ENCODE measurements around the gene NEURL4.

NEURL4 gene

GRCh38 chr17:7281074-7281952 is 47.8 kb downstream of the NEURL4 start, which contains the start of gene SLC2A4:
TSS of gene SLC2A4 (plus strand) at chr17:7281718. CDS start at chr17:7281935, 217 bp downstream.
- Histone ChIP-seq H2AFZ (ENCODE audit: low read depth, low read length) (peak within 1 kb of the TSS; percentile 80), H2BK15ac (ENCODE audit: low read depth, poor library complexity, severe bottlenecking) (peak within 1 kb of the TSS; percentile 77), H3K79me1 (replicated peaks; ENCODE audit: low read length, poor library complexity, severe bottlenecking) (no peaks in the 10 kb centered on the region), H3K9me3 (ENCODE audit: control insufficient read depth, low read length) (no peaks in the 10 kb centered on the region), H2BK5ac (ENCODE audit: low read depth, low read length, poor library complexity, severe bottlenecking) (no peak within 1 kb of the TSS), H2AK5ac (ENCODE audit: low read length, severe bottlenecking) (no peak within 1 kb of the TSS), H3K9ac (ENCODE audit: low read length) (peak within 1 kb of the TSS; percentile 77), H3K18ac (ENCODE audit: low read depth in 1 of 2, low read length in 2 of 2) (peak within 1 kb of the TSS in 1 of 2 experiments; percentile 35), H3K14ac (ENCODE audit: low read length in 2 of 2) (peak within 1 kb of the TSS in 1 of 2 experiments; percentile 30), H3K4ac (ENCODE audit: low read depth in 1 of 2, low read length in 2 of 2) (no peak within 1 kb of the TSS), H3K27me3 (ENCODE audit: control insufficient read depth in 1 of 2, insufficient read depth in 1 of 2, low read length in 2 of 2) (peaks cover 44 to 51% of the 10 kb centered on the region in 2 experiments), H3K4me1 (ENCODE audit: control insufficient read depth, insufficient read depth, low read depth, low read length) (peaks cover 20% of the 10 kb centered on the region), H2BK120ac (ENCODE audit: low read depth, low read length) (no peak within 1 kb of the TSS), H3K23ac (ENCODE audit: low read length in 2 of 2) (peak within 1 kb of the TSS in 1 of 2 experiments; percentile 75), H3K27ac (ENCODE audit: low read length, poor library complexity, severe bottlenecking) (no peak within 1 kb of the TSS), H3K36me3 (ENCODE audit: control insufficient read depth in 1 of 2, insufficient read depth in 2 of 2, low read depth in 1 of 2, low read length in 2 of 2) (no peaks in the 10 kb centered on the region), H3K4me2 (ENCODE audit: low read length, poor library complexity, severe bottlenecking) (peak within 1 kb of the TSS; percentile 69), H2BK12ac (ENCODE audit: low read length in 2 of 2) (no peak within 1 kb of the TSS), H4K91ac (ENCODE audit: low read length) (peak within 1 kb of the TSS; percentile 43), H3K4me3 (ENCODE audit: insufficient read depth in 1 of 2, low read depth in 1 of 2, low read length in 2 of 2) (peak within 1 kb of the TSS; percentile 41 to 77), H4K8ac (ENCODE audit: low read length) (peak within 1 kb of the TSS; percentile 7)
- WGBS, result 1% methylated on average over 62 of the region's 71 CpGs
- DNase-seq, result peak; percentile 96

- Histone ChIP-seq H2BK15ac (ENCODE audit: low read depth, poor library complexity, severe bottlenecking) (no peak overlapping the region), H2AK5ac (ENCODE audit: low read length, severe bottlenecking) (no peak overlapping the region), H2AFZ (ENCODE audit: low read depth, low read length) (no peak overlapping the region), H3K4me2 (ENCODE audit: low read length, poor library complexity, severe bottlenecking) (peak overlapping the region; percentile 69), H3K9me3 (ENCODE audit: control insufficient read depth, low read length) (no peaks in the 10 kb centered on the region), H3K27ac (ENCODE audit: low read length, poor library complexity, severe bottlenecking) (no peak overlapping the region), H2BK5ac (ENCODE audit: low read depth, low read length, poor library complexity, severe bottlenecking) (no peak overlapping the region), H3K36me3 (ENCODE audit: control insufficient read depth in 1 of 2, insufficient read depth in 2 of 2, low read depth in 1 of 2, low read length in 2 of 2) (no peaks in the 10 kb centered on the region), H4K91ac (ENCODE audit: low read length) (no peak overlapping the region), H3K79me1 (replicated peaks; ENCODE audit: low read length, poor library complexity, severe bottlenecking) (no peaks in the 10 kb centered on the region), H3K18ac (ENCODE audit: low read depth in 1 of 2, low read length in 2 of 2) (no peak overlapping the region), H3K14ac (ENCODE audit: low read length in 2 of 2) (no peak overlapping the region), H3K23ac (ENCODE audit: low read length in 2 of 2) (no peak overlapping the region), H2BK12ac (ENCODE audit: low read length in 2 of 2) (no peak overlapping the region), H3K4me1 (ENCODE audit: control insufficient read depth, insufficient read depth, low read depth, low read length) (peaks cover 20% of the 10 kb centered on the region), H2BK120ac (ENCODE audit: low read depth, low read length) (no peak overlapping the region), H3K4ac (ENCODE audit: low read depth in 1 of 2, low read length in 2 of 2) (no peak overlapping the region), H3K4me3 (ENCODE audit: insufficient read depth in 1 of 2, low read depth in 1 of 2, low read length in 2 of 2) (peak overlapping the region in 1 of 2 experiments; percentile 77), H3K27me3 (ENCODE audit: control insufficient read depth in 1 of 2, insufficient read depth in 1 of 2, low read length in 2 of 2) (peaks cover 37 to 43% of the 10 kb centered on the region in 2 experiments), H3K9ac (ENCODE audit: low read length) (peak overlapping the region; percentile 77), H4K8ac (ENCODE audit: low read length) (no peak overlapping the region)
- DNase-seq, result peak; percentile 86
- WGBS, result 1% methylated on average over 28 of the region's 29 CpGs
Measured at GRCh38 chr17:7280519-7281073, 48.5 kb downstream of the NEURL4 start.

GRCh38 chr17:7279448-7279847 is 49.7 kb downstream of the NEURL4 start:
- no peak overlapping the region for H2BK12ac ChIP-seq (ENCODE audit: low read length in 2 of 2)
- H3K23ac ChIP-seq (ENCODE audit: low read length in 2 of 2), result no peak overlapping the region
- H2BK120ac ChIP-seq (ENCODE audit: low read depth, low read length), result no peak overlapping the region
- H3K4me1 ChIP-seq (ENCODE audit: control insufficient read depth, insufficient read depth, low read depth, low read length), result peaks cover 20% of the 10 kb centered on the region
- no peak overlapping the region for H2AK5ac ChIP-seq (ENCODE audit: low read length, severe bottlenecking)
- H3K4me3 ChIP-seq (ENCODE audit: insufficient read depth in 1 of 2, low read depth in 1 of 2, low read length in 2 of 2), result no peak overlapping the region
- no peak overlapping the region for H3K4me2 ChIP-seq (ENCODE audit: low read length, poor library complexity, severe bottlenecking)
- no peaks in the 10 kb centered on the region for H3K36me3 ChIP-seq (ENCODE audit: control insufficient read depth in 1 of 2, insufficient read depth in 2 of 2, low read depth in 1 of 2, low read length in 2 of 2)
- H2AFZ ChIP-seq (ENCODE audit: low read depth, low read length), result no peak overlapping the region
- H4K91ac ChIP-seq (ENCODE audit: low read length), result no peak overlapping the region
- no peak for DNase-seq
- peaks cover 26 to 32% of the 10 kb centered on the region in 2 experiments for H3K27me3 ChIP-seq (ENCODE audit: control insufficient read depth in 1 of 2, insufficient read depth in 1 of 2, low read length in 2 of 2)
- no peak overlapping the region for H3K14ac ChIP-seq (ENCODE audit: low read length in 2 of 2)
- 84% methylated on average over 7 of the region's 8 CpGs for WGBS
- no peak overlapping the region for H2BK15ac ChIP-seq (ENCODE audit: low read depth, poor library complexity, severe bottlenecking)
- no peak overlapping the region for H3K18ac ChIP-seq (ENCODE audit: low read depth in 1 of 2, low read length in 2 of 2)
- no peak overlapping the region for H3K9ac ChIP-seq (ENCODE audit: low read length)
- no peak overlapping the region for H3K4ac ChIP-seq (ENCODE audit: low read depth in 1 of 2, low read length in 2 of 2)
- H4K8ac ChIP-seq (ENCODE audit: low read length), result no peak overlapping the region
- no peaks in the 10 kb centered on the region for H3K9me3 ChIP-seq (ENCODE audit: control insufficient read depth, low read length)
- no peak overlapping the region for H3K27ac ChIP-seq (ENCODE audit: low read length, poor library complexity, severe bottlenecking)
- H2BK5ac ChIP-seq (ENCODE audit: low read depth, low read length, poor library complexity, severe bottlenecking), result no peak overlapping the region
- no peaks in the 10 kb centered on the region for H3K79me1 ChIP-seq (replicated peaks; ENCODE audit: low read length, poor library complexity, severe bottlenecking)

GRCh38 chr17:7266784-7267183 is 62.4 kb downstream of the NEURL4 start:
- H2AFZ ChIP-seq (ENCODE audit: low read depth, low read length), result no peak overlapping the region
- H3K27me3 ChIP-seq (ENCODE audit: control insufficient read depth in 1 of 2, insufficient read depth in 1 of 2, low read length in 2 of 2), result peaks cover 11 to 15% of the 10 kb centered on the region in 2 experiments
- no peak for DNase-seq
- no CpG with 5 or more reads among the region's 1 CpG for WGBS
- H3K14ac ChIP-seq (ENCODE audit: low read length in 2 of 2), result no peak overlapping the region
- no peak overlapping the region for H3K9ac ChIP-seq (ENCODE audit: low read length)
- H3K4me2 ChIP-seq (ENCODE audit: low read length, poor library complexity, severe bottlenecking), result no peak overlapping the region
- H3K79me1 ChIP-seq (replicated peaks; ENCODE audit: low read length, poor library complexity, severe bottlenecking), result no peaks in the 10 kb centered on the region
- no peak overlapping the region for H2BK5ac ChIP-seq (ENCODE audit: low read depth, low read length, poor library complexity, severe bottlenecking)
- H4K91ac ChIP-seq (ENCODE audit: low read length), result no peak overlapping the region
- H2BK12ac ChIP-seq (ENCODE audit: low read length in 2 of 2), result no peak overlapping the region
- peaks cover 14% of the 10 kb centered on the region for H3K4me1 ChIP-seq (ENCODE audit: control insufficient read depth, insufficient read depth, low read depth, low read length)
- H3K4me3 ChIP-seq (ENCODE audit: insufficient read depth in 1 of 2, low read depth in 1 of 2, low read length in 2 of 2), result no peak overlapping the region
- no peak overlapping the region for H2BK120ac ChIP-seq (ENCODE audit: low read depth, low read length)
- no peak overlapping the region for H2AK5ac ChIP-seq (ENCODE audit: low read length, severe bottlenecking)
- H3K18ac ChIP-seq (ENCODE audit: low read depth in 1 of 2, low read length in 2 of 2), result no peak overlapping the region
- H3K4ac ChIP-seq (ENCODE audit: low read depth in 1 of 2, low read length in 2 of 2), result no peak overlapping the region
- no peaks in the 10 kb centered on the region for H3K9me3 ChIP-seq (ENCODE audit: control insufficient read depth, low read length)
- H3K36me3 ChIP-seq (ENCODE audit: control insufficient read depth in 1 of 2, insufficient read depth in 2 of 2, low read depth in 1 of 2, low read length in 2 of 2), result no peaks in the 10 kb centered on the region
- H2BK15ac ChIP-seq (ENCODE audit: low read depth, poor library complexity, severe bottlenecking), result no peak overlapping the region
- no peak overlapping the region for H3K27ac ChIP-seq (ENCODE audit: low read length, poor library complexity, severe bottlenecking)
- H3K23ac ChIP-seq (ENCODE audit: low read length in 2 of 2), result no peak overlapping the region
- no peak overlapping the region for H4K8ac ChIP-seq (ENCODE audit: low read length)

Data from mesenchymal stem cell (in vitro differentiated cells and primary cell).